Osteocyte (in vitro differentiated cells): Measurements from ENCODE around the gene CAND2. TPM values are rescaled to one million over a fixed set of nuclear protein-coding genes. Genes with fewer than 3 reads are reported as not detected.

Experiments used
- DNase-seq: peaks from one replicate; pipeline ENCODE4 v3.0.0; 2021; ENCODE audit warnings: mixed read lengths; ENCODE audit not compliant: unreplicated experiment; ENCODE audit errors: extremely low spot score
- H3K27ac Mint-ChIP-seq: one replicate; pipeline ENCODE4 v1.8.0; 2021; ENCODE audit warnings: mild to moderate bottlenecking, mixed read lengths; ENCODE audit not compliant: unreplicated experiment
- H3K27me3 Mint-ChIP-seq: one replicate; pipeline ENCODE4 v1.8.0; 2021; ENCODE audit warnings: mixed read lengths; ENCODE audit not compliant: unreplicated experiment
- H3K36me3 Mint-ChIP-seq: one replicate; pipeline ENCODE4 v1.8.0; 2021; ENCODE audit warnings: mixed read lengths; ENCODE audit not compliant: unreplicated experiment
- H3K4me1 Mint-ChIP-seq: one replicate; pipeline ENCODE4 v1.8.0; 2021; ENCODE audit warnings: mixed read lengths; ENCODE audit not compliant: unreplicated experiment
- H3K4me3 Mint-ChIP-seq: one replicate; pipeline ENCODE4 v1.8.0; 2021; ENCODE audit warnings: mild to moderate bottlenecking, moderate library complexity, mixed read lengths; ENCODE audit not compliant: unreplicated experiment
- H3K9me3 Mint-ChIP-seq: one replicate; pipeline ENCODE4 v1.8.0; 2021; ENCODE audit warnings: mixed read lengths; ENCODE audit not compliant: unreplicated experiment
- total RNA-seq: library from RNA; stranded (reverse); gene quantifications from 2 replicates; pipeline ENCODE4 v1.2.1, GENCODE V29; 2021
- TF ChIP-seq, protein P1 (sequence below): fragments of 200-600 bp; sonication (generic); IDR thresholded peaks from 2 replicates; pipeline ENCODE4 v1.5.0; 2021; ENCODE audit warnings: antibody characterized with exemption, mild to moderate bottlenecking, moderate library complexity

CAND2 gene
- total RNA-seq, 1 donor from 2014 or later: 10.4 TPM

DNA sequence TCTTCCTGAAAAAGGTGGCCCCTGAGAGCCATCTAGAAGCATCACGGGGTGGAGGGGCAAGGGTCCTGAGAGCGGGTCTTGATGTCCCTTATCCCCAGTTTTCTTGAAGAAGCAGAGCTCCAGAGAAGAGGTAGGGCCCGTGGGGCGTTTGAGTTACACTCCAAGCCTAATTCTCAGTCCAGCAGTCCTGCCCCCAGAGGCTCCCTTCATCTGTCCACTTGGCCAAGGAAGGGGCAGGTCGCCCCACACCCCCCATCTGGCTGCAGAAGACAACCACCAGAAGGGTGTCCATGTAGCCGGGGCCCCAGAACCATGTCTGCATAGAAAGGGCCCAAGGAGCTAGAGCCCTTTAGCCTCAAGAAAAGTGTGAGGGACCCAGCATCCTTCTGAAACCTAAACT, 70.4 kb downstream of the CAND2 start:
- Mint-ChIP-seq H3K27me3 (peaks cover 13% of the 10 kb centered on the region), H3K9me3 (no peaks in the 10 kb centered on the region), H3K4me3 (no peak overlapping the region), H3K4me1 (peaks cover 16% of the 10 kb centered on the region), H3K27ac (no peak overlapping the region), H3K36me3 (no peaks in the 10 kb centered on the region)
- no peak for DNase-seq
- TF ChIP-seq, protein P1, sequence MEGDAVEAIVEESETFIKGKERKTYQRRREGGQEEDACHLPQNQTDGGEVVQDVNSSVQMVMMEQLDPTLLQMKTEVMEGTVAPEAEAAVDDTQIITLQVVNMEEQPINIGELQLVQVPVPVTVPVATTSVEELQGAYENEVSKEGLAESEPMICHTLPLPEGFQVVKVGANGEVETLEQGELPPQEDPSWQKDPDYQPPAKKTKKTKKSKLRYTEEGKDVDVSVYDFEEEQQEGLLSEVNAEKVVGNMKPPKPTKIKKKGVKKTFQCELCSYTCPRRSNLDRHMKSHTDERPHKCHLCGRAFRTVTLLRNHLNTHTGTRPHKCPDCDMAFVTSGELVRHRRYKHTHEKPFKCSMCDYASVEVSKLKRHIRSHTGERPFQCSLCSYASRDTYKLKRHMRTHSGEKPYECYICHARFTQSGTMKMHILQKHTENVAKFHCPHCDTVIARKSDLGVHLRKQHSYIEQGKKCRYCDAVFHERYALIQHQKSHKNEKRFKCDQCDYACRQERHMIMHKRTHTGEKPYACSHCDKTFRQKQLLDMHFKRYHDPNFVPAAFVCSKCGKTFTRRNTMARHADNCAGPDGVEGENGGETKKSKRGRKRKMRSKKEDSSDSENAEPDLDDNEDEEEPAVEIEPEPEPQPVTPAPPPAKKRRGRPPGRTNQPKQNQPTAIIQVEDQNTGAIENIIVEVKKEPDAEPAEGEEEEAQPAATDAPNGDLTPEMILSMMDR: no peak

DNA sequence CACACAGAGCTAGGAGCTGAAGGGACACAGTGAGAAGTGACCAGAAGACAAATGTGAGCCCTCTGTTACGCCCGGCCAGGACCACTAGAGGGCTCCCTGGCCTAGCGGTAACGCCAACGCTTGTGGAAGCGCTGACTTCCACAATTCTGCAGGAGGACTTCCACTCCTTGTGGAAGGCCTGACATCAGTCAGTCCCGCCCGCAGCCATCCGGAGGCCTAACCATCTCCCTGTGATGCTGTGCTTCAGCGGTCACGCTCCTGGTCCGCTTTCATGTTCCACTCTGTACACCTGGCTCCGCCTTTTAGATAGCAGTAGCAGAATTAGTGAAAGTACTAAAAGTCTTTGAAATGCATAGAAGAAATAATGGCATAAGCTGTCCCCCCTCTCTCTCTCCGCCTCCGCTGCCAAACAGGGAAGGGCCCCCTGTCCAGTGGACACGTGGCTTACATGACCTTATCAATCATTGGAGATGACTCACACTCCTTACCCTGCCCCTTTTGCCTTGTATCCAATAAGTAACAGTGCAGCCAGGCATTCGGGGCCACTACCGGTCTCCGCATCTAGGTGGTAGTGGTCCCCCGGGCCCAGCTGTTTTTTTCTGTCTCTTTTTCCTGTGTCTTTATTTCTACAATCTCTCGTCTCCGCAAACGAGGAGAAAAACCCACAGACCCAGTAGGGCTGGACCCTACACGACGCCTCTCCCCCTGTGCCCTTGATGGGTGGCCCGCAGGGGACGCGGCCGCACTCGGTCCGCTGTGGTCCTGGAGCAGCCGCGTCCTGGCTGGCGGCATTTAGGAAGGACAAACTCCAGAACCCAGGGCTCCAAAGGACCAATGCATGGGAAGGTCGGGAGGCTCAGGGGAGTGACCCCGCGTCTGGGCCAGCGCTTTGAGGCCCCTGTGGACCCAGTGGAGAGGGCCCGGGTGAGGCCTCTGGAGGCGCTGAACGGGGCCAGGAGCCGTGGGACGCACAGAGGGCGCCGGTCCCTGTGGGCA, 71.9 kb downstream of the CAND2 start:
- H3K9me3 Mint-ChIP-seq: no peaks in the 10 kb centered on the region
- peaks cover 11% of the 10 kb centered on the region for H3K27me3 Mint-ChIP-seq
- peak; percentile 92 for DNase-seq
- H3K27ac Mint-ChIP-seq: peak overlapping the region; percentile 37
- peak overlapping the region; percentile 38 for H3K4me3 Mint-ChIP-seq
- H3K4me1 Mint-ChIP-seq: peaks cover 16% of the 10 kb centered on the region
- no peaks in the 10 kb centered on the region for H3K36me3 Mint-ChIP-seq
- TF ChIP-seq, protein P1: peak; percentile 93

DNA sequence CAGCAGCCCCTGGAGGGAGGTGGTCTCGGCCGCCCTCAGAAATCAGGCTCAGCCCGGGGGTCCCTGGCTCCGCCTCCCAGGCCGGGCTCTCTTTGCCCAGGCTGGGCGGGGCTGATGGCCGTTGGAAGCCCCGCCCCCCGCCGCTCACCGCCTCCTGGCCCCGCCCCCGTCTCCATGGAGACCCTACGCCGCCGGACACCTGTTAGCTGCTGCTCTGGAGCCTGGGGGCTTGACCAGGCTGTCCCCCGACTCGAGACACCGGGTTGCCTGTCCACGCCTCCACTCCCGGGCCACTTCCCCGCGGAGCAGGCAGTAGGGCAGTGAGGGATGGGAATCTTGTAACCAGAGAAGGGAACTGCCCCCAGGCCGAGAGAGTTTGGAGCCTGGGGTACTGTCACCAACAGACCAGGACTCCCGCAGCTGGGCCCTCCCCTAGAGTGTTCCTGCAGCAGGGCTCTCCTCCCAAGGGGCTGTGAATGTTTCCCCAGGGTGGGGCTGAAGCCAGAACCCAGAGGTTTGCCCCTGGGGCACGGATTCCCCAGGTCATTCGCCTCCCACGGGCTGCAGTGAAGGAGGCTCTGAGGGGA, 72.6 kb downstream of the CAND2 start:
- peak overlapping the region; percentile 47 for H3K4me3 Mint-ChIP-seq
- H3K27me3 Mint-ChIP-seq: peaks cover 11% of the 10 kb centered on the region
- H3K4me1 Mint-ChIP-seq: peaks cover 16% of the 10 kb centered on the region
- TF ChIP-seq, protein P1: no peak
- no peaks in the 10 kb centered on the region for H3K36me3 Mint-ChIP-seq
- DNase-seq: no peak
- H3K9me3 Mint-ChIP-seq: no peaks in the 10 kb centered on the region
- H3K27ac Mint-ChIP-seq: no peak overlapping the region

DNA sequence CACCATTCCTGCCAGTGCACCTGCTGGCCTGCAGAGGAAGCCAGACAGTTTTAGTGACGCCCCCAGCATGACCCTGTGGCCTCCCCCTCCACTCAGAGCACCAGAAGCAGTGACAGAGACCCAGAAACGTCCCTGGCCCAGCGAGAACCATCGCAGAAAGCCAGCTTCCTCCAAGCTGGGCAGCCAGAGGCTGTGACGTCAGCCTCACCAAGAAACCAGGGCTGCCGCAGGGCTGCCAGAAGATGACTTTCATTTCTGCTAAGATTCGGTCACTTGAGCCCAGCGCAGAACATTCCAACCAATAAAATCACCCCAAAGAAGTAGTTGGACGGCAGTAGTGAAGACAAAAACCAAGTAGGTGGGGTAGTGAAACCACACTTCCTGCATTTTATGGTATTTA, 74.5 kb downstream of the CAND2 start:
- H3K9me3 Mint-ChIP-seq: no peaks in the 10 kb centered on the region
- peaks cover 16% of the 10 kb centered on the region for H3K4me1 Mint-ChIP-seq
- TF ChIP-seq, protein P1: no peak
- no peaks in the 10 kb centered on the region for H3K36me3 Mint-ChIP-seq
- peaks cover 13% of the 10 kb centered on the region for H3K27me3 Mint-ChIP-seq
- DNase-seq: no peak
- H3K27ac Mint-ChIP-seq: no peak overlapping the region
- no peak overlapping the region for H3K4me3 Mint-ChIP-seq

DNA sequence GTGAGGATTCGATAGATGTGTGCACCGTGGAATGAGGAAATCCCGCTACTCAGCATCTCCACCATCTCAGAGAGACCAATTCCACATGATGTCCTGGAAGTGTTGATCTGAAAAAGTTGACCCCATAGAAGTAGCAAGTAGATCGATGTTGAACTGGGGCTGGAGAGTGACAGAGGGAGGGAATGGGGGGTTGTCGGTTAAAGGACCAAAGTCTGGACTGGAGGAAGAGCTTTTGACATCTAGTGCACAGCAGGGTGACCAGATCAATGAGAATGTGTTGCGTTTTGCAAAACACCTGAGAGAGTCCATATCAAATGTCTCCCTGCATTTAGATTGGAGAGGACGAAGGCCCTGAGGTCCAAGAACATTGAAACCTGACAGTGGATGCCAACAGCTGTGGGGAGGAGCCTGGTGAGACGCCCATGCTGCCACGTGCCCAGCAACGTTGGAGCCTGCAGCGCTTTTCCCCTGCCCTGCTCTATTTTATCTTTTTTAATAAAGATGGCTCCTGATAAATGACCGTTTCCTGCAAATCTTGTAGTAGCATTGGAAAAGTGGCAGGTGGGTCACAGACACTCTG, 75.0 kb downstream of the CAND2 start:
- no peaks in the 10 kb centered on the region for H3K36me3 Mint-ChIP-seq
- H3K4me1 Mint-ChIP-seq: peaks cover 17% of the 10 kb centered on the region

More for the DNA sequence above, 75.0 kb downstream of the CAND2 start:
- Mint-ChIP-seq H3K4me3 (no peak overlapping the region), H3K27ac (no peak overlapping the region), H3K27me3 (peaks cover 13% of the 10 kb centered on the region), H3K9me3 (no peaks in the 10 kb centered on the region)
- no peak for DNase-seq
- TF ChIP-seq, protein P1: no peak
